ENCODE data around the gene DENND4B. TPM values are rescaled to one million over a fixed set of nuclear protein-coding genes. Genes with fewer than 3 reads are reported as not detected.

Gene DENND4B
- total RNA-seq, 2 donors from 2014 or later: 161 to 205 TPM

DNA sequence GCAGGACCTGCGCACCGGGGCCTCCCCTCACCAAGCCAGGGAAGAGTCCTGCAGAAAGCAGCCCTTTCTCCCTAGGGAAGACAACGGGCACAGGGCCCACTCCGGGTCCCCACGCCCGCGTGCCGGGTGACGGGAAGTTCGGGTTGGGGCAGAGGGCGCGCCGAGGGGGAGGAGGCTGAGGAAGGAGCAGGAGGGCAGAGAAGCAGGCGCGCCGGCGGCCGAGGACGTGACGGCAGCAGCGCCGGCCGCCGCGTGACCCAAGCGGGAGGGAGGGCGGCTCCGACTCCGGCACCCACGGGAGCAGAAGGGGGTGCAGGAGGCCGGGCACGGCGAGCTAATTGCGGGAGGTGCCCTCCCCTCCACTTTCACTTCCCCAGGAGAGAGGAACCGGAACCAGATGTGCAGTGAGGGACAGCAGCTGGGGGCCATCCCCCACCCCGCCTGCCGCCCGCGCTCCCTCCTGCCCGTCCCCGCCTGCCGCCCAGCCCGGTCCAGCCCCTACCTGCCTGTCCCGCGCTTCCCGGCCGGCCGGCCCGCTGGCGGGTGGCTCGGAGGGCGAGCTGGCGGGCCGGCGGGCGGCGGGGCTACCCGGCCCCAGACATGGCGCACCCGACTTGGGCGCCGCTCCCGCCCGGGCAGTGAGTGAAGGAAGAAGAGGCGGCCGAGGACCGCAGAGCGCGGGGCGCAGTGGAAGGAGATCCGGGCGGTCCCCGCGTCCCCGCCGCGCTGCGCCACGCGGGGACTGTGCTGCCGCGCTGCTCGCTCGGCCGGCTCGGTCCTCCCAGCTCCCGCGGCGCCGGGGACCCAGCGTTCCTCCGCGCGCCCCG lies 510 bp downstream of the DENND4B start:
- Mint-ChIP-seq H3K9me3 (no peaks in the 10 kb centered on the region), H3K4me1 (ENCODE audit: low read depth in 2 of 2) (peaks cover 45 to 46% of the 10 kb centered on the region in 2 donors), H3K4me3 (peak overlapping the region; percentile 92), H3K27ac (peak overlapping the region; percentile 98), H3K27me3 (no peaks in the 10 kb centered on the region), H3K36me3 (peaks cover 21% of the 10 kb centered on the region)
- ATAC-seq: peak; percentile 78 to 82
- DNase-seq (ENCODE audit: low spot score): peak; percentile 89

DNA sequence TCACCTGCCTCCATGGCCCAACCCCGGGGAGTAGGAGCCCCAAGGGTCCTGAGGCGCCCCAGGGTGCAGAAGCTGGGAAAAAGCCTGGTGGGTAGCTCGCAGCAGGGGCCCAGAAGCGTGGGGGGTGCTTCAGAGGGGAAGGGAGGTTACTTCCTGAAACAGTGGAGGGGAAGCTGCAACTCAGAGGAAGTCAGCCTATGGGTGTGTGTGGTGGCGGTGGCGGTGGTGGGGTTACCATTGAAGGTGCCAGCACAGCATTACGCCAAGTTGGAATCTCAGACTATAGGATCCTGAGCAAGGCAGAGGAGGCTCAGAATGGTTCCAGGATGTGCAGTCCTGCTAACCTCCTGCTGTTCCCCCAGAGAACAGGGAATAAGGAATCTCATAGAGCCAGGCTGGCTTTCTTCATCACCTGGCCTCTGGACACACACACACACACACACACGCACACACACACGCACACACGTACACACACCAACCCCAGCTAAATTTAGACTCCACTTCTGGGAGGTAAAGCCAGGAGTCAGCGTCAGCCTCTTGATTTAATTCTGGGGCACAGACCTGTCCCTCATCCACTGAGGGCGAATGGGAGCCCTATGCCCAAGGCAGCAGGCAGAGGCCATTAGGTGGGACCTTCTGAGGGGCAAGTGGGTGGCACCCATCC lies 1.3 kb downstream of the DENND4B start:
- H3K4me3 Mint-ChIP-seq: peak overlapping the region; percentile 92
- peaks cover 17% of the 10 kb centered on the region for H3K36me3 Mint-ChIP-seq
- DNase-seq (ENCODE audit: low spot score): peak; percentile 90
- no peaks in the 10 kb centered on the region for H3K27me3 Mint-ChIP-seq
- peak; percentile 82 to 84 for ATAC-seq
- no peaks in the 10 kb centered on the region for H3K9me3 Mint-ChIP-seq
- peak overlapping the region; percentile 98 for H3K27ac Mint-ChIP-seq
- peaks cover 43 to 44% of the 10 kb centered on the region in 2 donors for H3K4me1 Mint-ChIP-seq (ENCODE audit: low read depth in 2 of 2)

DNA sequence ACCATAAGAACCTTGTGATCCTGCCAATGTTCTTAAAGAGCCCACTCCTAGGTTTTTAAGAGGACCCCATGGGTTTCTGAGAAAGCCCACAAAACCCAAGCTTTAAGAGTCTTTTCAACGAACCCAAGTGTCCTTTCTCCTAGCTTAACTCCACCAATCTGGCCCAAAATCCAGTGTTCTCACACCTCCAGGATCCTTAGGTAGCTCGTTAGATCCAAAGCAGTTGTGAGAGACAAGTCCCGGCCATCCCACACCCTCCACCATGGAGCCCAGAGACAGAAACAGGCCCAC lies 1.7 kb downstream of the DENND4B start:
- Mint-ChIP-seq H3K9me3 (no peaks in the 10 kb centered on the region), H3K4me3 (peak overlapping the region; percentile 92), H3K27me3 (no peaks in the 10 kb centered on the region), H3K27ac (peak overlapping the region; percentile 98), H3K4me1 (ENCODE audit: low read depth in 2 of 2) (peaks cover 40 to 44% of the 10 kb centered on the region in 2 donors), H3K36me3 (peaks cover 16% of the 10 kb centered on the region)
- DNase-seq (ENCODE audit: low spot score) (no peak), ATAC-seq (no peak)

DNA sequence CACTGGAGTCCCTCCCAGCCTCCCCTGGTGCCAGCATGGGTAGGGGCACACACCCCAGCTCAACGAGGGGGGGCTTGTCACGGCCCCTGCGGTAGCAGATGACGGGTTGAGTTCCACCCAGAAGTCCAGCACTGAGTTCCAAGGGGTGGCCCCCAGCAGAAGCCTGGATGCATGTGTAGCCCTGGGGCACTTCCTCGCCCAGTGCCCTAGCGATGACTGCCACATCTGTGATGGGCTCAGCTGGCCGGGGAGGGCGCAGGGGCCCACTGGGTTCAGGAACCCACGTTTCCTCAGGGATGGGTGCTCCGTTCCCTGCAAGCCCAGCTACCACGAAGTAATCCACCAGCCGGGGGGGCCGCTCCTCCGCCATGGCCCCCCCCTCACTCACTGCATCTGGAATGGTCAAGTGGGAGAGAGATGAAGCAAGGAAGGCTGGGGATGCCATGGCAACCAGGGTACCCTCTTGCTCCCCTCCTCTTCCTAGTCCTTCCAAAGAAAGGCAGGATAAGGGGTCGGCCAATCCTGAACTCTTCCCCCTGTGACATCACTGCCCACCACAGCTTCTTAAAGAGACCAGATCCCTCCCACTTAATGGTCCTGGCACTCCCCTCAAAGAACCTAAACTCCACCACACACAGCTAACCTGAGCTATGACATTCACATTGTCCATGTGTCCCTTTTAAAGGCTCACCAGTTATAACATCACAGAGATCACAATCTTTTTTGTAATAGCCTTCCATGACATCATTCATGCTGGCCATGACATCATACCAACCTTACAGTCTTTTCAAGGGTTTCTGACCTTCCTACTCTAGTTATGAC lies 2.3 kb downstream of the DENND4B start:
- no peak for ATAC-seq
- no peaks in the 10 kb centered on the region for H3K27me3 Mint-ChIP-seq
- peak overlapping the region; percentile 92 for H3K4me3 Mint-ChIP-seq

DNA sequence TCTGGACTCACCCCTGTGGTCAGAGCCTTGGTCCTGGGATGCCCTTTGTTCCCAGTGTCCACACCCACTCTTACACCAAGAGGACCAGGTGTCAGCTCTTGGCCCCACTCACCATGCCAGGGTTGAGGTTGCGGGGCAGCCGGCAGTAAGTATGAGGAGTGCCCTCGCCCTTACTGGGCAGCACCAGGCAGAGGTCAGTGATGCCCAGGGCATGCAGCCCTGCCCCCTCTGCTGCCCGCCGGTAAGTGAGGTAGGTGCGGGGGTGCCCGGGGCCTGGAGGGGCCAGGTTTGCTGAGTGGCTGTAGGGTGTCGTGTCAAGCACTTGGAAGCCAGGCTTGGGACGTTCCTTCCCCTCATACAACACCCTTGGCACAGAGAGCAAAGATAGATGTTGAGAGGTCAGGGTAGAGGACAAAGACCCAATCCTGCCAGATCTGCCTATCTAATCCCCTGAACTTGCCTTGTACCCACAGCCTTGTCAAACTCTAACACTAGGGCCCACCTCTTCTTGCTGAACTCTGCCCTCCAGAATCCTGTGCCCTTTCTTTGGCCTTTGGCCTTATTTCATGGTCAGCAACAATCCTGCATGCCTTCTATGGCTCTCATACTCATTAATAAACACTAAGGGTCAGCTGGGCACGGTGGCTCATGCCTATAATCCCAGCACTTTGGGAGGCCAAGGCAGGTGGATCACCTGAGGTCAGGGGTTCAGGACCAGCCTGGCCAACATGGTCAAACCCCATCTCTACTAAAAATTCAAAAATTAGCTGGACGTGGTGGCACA lies 3.6 kb downstream of the DENND4B start:
- Mint-ChIP-seq H3K27ac (peak overlapping the region; percentile 98), H3K4me3 (peak overlapping the region; percentile 15), H3K4me1 (ENCODE audit: low read depth in 2 of 2) (peaks cover 40 to 49% of the 10 kb centered on the region in 2 donors), H3K9me3 (no peaks in the 10 kb centered on the region), H3K27me3 (no peaks in the 10 kb centered on the region), H3K36me3 (peaks cover 11% of the 10 kb centered on the region)
- DNase-seq (ENCODE audit: low spot score) (no peak), ATAC-seq (no peak)

More for the DNA sequence above, 2.3 kb downstream of the DENND4B start:
- peaks cover 16% of the 10 kb centered on the region for H3K36me3 Mint-ChIP-seq
- H3K9me3 Mint-ChIP-seq: no peaks in the 10 kb centered on the region
- peak overlapping the region; percentile 98 for H3K27ac Mint-ChIP-seq
- DNase-seq (ENCODE audit: low spot score): no peak
- H3K4me1 Mint-ChIP-seq (ENCODE audit: low read depth in 2 of 2): peaks cover 40 to 47% of the 10 kb centered on the region in 2 donors

DNA sequence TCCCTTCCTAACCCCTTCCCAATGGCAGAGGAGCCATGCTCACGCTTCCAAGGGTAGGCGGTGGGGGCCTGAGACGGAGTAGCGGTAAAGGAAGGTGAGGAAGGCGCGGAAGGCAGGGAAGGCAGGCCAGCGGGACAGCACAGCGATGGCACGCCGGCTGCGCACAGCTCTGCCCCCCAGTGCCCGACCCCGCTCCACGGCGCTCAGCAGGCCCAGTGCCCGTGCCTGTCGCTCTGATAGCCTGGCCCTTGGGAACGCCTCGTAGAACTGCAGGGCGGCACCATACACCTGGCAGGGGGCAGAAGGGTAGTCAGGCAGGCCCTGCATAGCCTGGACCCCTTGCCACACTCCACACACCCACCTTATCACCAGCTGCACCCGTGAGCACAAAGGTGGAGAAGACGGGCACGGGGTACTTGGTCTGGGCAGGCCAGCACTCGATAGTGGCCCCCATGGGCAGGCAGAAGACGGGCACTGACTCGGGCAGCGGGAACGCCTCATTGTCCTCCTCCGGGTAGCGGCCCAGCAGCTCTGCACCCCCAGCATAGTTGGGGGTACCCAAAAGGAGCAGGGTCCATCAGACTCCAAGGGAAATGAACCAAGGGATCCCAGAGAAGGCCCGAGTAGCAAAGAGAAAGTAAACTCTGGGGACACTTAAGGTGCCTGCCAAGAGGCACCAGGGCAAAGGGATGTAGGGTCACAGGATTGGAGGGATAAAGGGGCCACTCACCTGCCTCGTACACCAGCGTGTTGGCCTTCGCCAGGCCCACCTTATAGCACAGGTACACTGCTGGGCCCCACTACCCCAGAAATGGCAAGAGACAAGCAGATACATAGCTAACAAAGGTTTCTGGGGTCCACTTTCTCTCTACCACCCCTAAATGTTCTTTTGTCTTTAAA lies 4.4 kb downstream of the DENND4B start:
- Mint-ChIP-seq H3K27ac (peak overlapping the region in 1 of 2 donors; percentile 98), H3K36me3 (peaks cover 11% of the 10 kb centered on the region), H3K9me3 (no peaks in the 10 kb centered on the region), H3K4me1 (ENCODE audit: low read depth in 2 of 2) (peaks cover 44 to 57% of the 10 kb centered on the region in 2 donors), H3K4me3 (peak overlapping the region; percentile 15), H3K27me3 (no peaks in the 10 kb centered on the region)
- ATAC-seq (no peak), DNase-seq (ENCODE audit: low spot score) (no peak)

DNA sequence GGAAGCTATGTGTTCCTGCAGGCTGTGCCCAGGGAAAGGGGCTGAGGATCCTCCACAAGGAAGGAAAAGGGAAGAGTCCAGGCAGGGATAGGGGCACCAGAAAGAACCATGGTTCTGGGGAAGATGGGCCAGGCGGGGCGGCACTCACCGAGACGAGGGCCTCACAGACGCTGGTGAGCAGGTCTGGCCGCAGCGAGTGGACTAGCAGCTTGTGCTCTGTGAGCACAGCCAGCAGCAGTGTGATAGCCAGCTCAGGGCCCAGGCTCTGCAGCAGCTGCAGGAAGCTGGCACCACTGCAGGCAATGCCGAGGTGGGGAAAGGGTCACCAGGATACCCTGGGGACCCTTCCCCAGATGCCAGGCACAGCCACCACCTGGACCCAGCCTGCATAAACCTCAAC lies 5.8 kb downstream of the DENND4B start:
- Mint-ChIP-seq H3K4me3 (no peak overlapping the region), H3K4me1 (ENCODE audit: low read depth in 2 of 2) (peaks cover 38 to 56% of the 10 kb centered on the region in 2 donors), H3K9me3 (no peaks in the 10 kb centered on the region), H3K27me3 (no peaks in the 10 kb centered on the region), H3K36me3 (peaks cover 12% of the 10 kb centered on the region), H3K27ac (peak overlapping the region in 1 of 2 donors; percentile 75)
- DNase-seq (ENCODE audit: low spot score) (peak; percentile 46), ATAC-seq (no peak)

DNA sequence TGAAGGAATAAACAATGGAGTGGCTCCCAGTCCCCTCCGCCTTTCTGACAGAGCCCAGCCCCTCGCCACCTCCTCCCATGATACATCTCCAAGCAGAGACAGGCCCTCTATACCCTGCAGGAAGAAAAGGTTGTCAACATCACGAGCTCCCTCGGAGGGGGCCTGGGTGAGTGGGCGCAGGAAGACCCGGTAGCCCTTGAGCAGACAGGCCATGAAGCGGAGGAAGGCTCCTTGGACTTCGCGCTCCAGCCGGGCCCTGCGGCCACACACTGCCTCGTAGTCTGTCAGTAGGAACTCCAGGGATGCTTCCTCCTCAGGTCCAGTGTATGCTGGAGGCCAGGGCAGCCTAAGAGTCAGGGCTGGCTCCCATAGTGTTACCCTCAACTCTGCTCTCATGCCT lies 7.0 kb downstream of the DENND4B start:
- Mint-ChIP-seq H3K27ac (peak overlapping the region in 1 of 2 donors; percentile 75), H3K4me3 (no peak overlapping the region), H3K36me3 (peaks cover 16% of the 10 kb centered on the region), H3K9me3 (no peaks in the 10 kb centered on the region), H3K4me1 (ENCODE audit: low read depth in 2 of 2) (peaks cover 32 to 49% of the 10 kb centered on the region in 2 donors), H3K27me3 (no peaks in the 10 kb centered on the region)
- DNase-seq (ENCODE audit: low spot score) (peak; percentile 28), ATAC-seq (no peak)

DNA sequence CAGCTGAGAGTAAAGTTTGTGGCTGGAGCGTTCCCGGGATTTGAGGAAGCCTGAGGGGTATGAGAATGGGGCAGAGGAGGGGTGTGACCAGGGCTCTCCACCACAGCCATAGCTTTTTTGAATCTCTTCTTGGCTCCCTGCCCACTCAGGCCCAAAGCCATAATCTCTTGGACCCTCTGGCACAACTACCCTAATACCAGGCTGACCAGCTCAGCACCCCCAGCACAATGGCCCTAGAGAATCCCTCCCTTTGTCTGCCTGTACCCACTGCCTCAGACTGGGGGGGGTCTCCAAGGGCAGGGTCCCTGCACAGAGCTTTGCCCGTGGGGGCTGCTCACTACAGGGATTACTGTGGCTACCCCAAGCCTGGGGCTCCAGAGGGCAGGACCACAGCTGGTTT lies 7.5 kb downstream of the DENND4B start:
- H3K36me3 Mint-ChIP-seq: peaks cover 16% of the 10 kb centered on the region
- no peaks in the 10 kb centered on the region for H3K9me3 Mint-ChIP-seq
- no peak overlapping the region for H3K4me3 Mint-ChIP-seq
- H3K27ac Mint-ChIP-seq: peak overlapping the region in 1 of 2 donors; percentile 75
- no peaks in the 10 kb centered on the region for H3K27me3 Mint-ChIP-seq
- peak; percentile 10 for DNase-seq (ENCODE audit: low spot score)
- peaks cover 27 to 48% of the 10 kb centered on the region in 2 donors for H3K4me1 Mint-ChIP-seq (ENCODE audit: low read depth in 2 of 2)
- ATAC-seq: no peak

DNA sequence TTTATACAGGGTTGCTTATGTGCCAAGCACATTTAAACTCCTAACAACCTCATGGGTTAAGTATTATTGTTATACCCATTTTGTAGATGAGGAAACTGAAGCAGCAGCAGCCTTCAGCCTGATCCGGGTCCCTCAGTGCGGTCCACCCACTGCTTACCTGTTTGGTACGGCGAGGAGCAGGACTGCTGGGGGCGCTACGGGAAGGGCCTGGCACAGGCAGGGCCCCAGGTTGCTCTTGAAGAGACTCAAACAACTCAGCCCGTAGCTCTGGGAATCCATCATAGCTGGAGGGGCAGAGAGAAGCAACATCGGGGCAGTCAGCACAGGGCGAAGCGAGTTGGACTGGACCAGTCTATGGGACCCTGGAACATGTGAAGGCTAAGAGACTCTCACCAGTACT lies 9.2 kb downstream of the DENND4B start:
- Mint-ChIP-seq H3K36me3 (peaks cover 16% of the 10 kb centered on the region), H3K4me1 (ENCODE audit: low read depth in 2 of 2) (peaks cover 13 to 34% of the 10 kb centered on the region in 2 donors), H3K27ac (peak overlapping the region in 1 of 2 donors; percentile 43), H3K9me3 (no peaks in the 10 kb centered on the region), H3K27me3 (no peaks in the 10 kb centered on the region), H3K4me3 (no peak overlapping the region)
- no peak for ATAC-seq
- no peak for DNase-seq (ENCODE audit: low spot score)

DNA sequence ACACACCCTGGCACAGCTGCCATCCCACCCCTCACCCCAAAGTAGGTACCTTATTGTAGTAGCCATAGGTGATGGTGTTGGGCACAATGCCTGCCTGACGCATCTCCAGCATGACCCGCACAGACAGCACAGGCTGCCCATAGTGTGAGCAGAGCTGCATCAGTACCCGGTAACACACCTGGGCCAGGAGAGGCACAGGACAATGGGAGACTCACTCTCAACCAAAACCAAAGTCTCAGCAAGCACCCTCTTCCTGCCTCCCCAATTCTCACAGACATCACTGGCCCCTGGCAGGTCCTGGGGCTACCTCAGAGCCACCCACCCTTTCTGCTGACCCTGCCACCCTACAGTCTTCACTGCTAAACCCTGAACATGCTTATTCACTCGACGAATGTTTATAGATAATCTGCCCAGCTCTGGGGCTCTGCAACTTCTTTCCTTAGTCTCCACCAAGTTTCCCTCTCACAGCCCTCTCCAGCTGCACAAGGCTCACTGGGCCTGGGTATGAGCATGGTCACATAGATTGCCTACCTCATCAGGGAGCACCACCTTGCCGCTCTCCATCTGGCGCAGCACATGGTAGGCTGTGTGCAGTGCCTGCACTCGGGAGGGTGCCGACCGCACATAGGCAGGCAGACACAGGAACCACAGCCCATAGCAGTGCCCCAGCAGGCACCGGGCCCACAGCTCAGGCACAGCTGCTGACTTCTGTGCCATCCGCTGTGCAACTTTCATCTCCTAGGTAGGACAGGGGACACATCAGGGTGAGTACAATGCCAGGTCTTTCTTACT lies 10.3 kb downstream of the DENND4B start:
- H3K4me1 Mint-ChIP-seq (ENCODE audit: low read depth in 2 of 2): peaks cover 12 to 31% of the 10 kb centered on the region in 2 donors
- no peaks in the 10 kb centered on the region for H3K9me3 Mint-ChIP-seq
- ATAC-seq: no peak
- no peak overlapping the region for H3K4me3 Mint-ChIP-seq
- DNase-seq (ENCODE audit: low spot score): no peak
- H3K27ac Mint-ChIP-seq: no peak overlapping the region
- peaks cover 16% of the 10 kb centered on the region for H3K36me3 Mint-ChIP-seq
- no peaks in the 10 kb centered on the region for H3K27me3 Mint-ChIP-seq

DNA sequence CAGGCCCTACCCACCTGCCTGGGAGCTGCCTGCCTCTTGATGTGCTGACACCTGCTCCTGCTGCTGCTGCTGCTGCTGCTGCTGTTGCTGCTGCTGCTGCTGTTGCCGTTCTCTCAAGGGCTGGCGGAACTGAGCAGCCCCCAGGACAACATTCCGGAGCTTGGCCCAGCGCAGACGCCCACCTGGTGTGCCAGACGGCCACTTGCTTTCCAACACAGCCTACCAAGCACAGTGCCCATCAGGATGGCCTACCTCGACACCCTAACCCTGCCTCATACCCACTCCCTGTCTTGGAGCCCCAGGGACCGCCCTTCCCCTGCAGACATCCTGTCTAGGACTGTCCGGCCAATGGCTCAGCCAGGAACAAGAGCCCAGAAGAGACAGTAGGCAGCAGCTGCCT lies 11.8 kb downstream of the DENND4B start:
- no peak for DNase-seq (ENCODE audit: low spot score)
- no peaks in the 10 kb centered on the region for H3K9me3 Mint-ChIP-seq
- peaks cover 5 to 23% of the 10 kb centered on the region in 2 donors for H3K4me1 Mint-ChIP-seq (ENCODE audit: low read depth in 2 of 2)
- ATAC-seq: no peak
- H3K27ac Mint-ChIP-seq: peak overlapping the region in 1 of 2 donors; percentile 26
- no peaks in the 10 kb centered on the region for H3K27me3 Mint-ChIP-seq
- peaks cover 11% of the 10 kb centered on the region for H3K36me3 Mint-ChIP-seq
- H3K4me3 Mint-ChIP-seq: no peak overlapping the region

Measured in natural killer cell treated with Interleukin-12 subunit alpha and Interleukin-12 subunit beta and Interleukin-15 and Interleukin-18, amount 100 ng/mL, for 72 hours (primary cell).